NCI-H460 (cell line): Measurements from ENCODE around the gene RAG1. TPM values are rescaled to one million over a fixed set of nuclear protein-coding genes. Genes with fewer than 3 reads are reported as not detected.

Experiments
- DNase-seq: peaks from one replicate; pipeline ENCODE4 v3.0.0-alpha.2; 2016; ENCODE audit warnings: low read depth; ENCODE audit errors: extremely low read depth
- total RNA-seq: library from RNA; depleted of rRNA; stranded (reverse); fragments of >200 nt; shearing (Covaris generic); gene quantifications from 2 replicates; pipeline ENCODE4 v1.2.3, GENCODE V29; 2014; rRNA removed

RAG1 gene
- total RNA-seq, 1 experiment from 2014 or later: 0.17 TPM

DNA sequence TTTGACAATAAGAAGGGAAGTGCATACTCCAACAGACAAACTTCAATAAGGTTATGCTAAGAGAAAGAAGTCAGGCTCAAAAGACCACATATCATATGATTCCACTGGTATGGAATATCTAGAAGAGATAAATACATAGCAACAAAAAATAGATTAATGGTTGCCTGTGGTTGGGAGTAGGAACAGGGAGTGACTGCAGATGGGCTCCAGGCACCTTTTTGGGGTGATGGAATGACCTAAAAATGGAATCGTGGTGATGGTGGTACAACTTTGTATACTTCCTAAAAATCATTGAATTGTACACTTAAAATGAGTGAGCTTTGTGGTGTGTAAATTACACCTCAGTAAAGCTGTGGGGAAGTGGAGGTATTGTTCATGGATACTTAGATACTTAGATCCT, 59.2 kb downstream of the RAG1 start:
- no peak for DNase-seq

DNA sequence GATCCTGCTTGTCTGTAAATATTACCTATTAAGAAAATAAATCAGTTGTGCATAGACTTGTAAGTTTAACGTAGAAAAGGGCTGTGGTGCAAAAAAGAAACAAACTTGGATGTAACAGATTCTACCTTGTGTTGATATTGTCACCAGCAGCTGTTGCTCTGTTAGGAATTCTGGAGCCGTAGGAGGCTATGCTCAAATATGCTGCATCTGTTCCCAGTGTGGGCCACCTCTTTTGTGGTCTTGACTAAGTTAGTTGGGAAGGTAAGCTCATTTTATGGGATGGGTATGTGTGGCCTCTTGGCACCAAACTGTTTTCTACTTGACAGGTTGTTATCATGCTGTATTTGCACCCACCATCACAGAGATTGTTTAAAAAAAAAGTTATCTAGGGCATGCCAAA, 59.7 kb downstream of the RAG1 start:
- DNase-seq: no peak

DNA sequence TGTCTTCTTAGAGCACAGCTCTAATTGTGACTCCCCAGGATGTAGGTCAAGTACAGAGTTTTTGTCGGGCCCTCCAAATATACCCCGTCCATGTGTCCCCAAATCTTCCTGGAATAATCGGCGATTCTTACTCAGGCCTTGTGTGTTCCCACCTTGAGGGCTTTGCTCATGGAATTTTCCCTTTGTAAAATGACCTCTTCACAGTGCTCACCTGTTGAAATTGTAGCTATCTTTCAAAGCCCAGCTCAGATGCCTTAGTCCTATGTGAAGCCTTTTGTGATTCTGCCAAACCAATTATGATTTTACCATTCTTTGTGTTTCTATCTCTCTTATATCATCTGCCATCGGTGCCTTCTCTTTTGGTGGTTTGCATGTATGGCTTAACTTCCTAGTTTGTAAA, 60.3 kb downstream of the RAG1 start:
- DNase-seq: no peak

DNA sequence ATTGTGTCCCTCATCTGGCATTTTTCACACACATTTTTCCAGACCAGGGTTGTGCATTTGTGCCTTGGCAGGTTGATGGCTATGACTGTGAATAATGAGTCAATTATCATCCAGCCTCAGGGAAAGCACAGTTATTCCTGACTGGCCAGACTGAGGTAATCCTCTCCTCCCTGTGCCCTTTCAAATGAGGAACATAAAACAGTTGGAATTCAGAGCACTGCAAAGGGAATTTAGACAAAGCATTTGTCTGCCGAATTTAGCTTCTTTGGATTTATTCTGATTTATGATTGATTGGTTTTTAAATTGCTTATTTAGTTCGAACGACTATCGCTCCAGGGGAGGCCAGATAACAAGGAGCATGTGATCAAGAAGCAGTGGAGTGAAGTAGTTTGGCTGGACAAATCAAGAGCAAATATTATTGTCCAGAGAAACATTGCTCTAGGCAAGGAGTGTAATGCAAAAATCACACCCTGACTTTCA, 61.0 kb downstream of the RAG1 start:
- no peak for DNase-seq

Other genes with a start within 250 kb of the RAG1 start
- gene TRAF6, start 57.7 kb upstream of the RAG1 start, total RNA-seq: 5.5 and 7.8 TPM in 2 replicates
- gene IFTAP, start 26.5 kb downstream of the RAG1 start, total RNA-seq: 15.7 and 19.1 TPM in 2 replicates
- gene RAG2, start 30.2 kb downstream of the RAG1 start, total RNA-seq: not detected in 2 replicates